ENCODE measurements around the gene MARCHF6. TPM values are rescaled to one million over a fixed set of nuclear protein-coding genes. Genes with fewer than 3 reads are reported as not detected.

Gene MARCHF6
- total and polyA plus RNA-seq, 9 of the 15 experiments (the other 6 are each of a cell fraction or from before 2014, with no cell fraction given): 74.1 to 456 (median 116) TPM

DNA sequence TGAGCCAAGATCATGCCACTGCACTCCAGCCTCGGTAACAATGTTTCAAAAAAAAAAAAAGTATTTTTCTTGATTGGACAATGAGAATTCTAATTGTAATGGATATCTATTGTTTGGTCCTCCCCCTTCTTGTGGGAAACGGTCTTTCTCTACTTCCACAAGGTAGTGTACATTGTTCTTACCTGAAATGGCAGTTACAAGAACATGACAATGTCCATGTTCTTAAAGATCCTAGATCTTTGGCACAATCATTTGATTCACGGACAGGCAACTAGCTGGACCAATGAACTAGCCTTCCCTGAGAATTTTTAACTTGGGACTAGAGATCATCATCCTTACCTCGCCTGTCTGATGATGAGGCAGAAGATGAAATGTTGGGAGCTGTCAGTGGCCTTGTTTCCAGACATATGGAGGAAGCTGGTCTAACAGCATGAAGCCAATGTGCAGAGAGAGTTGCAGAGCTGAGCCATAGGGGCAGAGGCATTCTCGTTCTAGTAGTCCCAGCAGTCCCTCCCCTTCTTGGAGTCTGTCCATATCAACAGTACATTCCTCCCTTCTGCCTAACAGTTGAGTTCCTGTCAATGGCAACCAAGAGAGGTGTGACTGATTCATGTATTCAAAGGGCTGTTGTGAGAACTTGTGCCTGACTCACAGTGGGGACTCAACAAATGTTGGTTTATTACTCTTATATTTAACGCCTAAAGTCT lies 2.1 kb upstream of the MARCHF6 start (continued):
- TF ChIP-seq SMAD2 (IDR thresholded peaks at IDR 0.05; ENCODE audit: low read depth, low read length) (no peak), MAFF (IDR thresholded peaks at IDR 0.05; ENCODE audit: low read length) (no peak), ZNF41 (CRISPR knock-in tag; conservative IDR thresholded peaks at IDR 0.05) (no peak), GABPB1 (CRISPR knock-in tag; IDR thresholded peaks at IDR 0.05) (no peak), HNRNPUL1 (IDR thresholded peaks at IDR 0.05; ENCODE audit: low read length) (no peak), MYNN (IDR thresholded peaks at IDR 0.05) (no peak), MYNN (CRISPR knock-in tag; IDR thresholded peaks at IDR 0.05) (no peak), IRF1 (CRISPR knock-in tag; IDR thresholded peaks at IDR 0.05; ENCODE audit: borderline replicate concordance) (no peak), SAFB (IDR thresholded peaks at IDR 0.05; ENCODE audit: borderline replicate concordance, low read depth, low read length) (no peak), TBL1XR1 (IDR thresholded peaks at IDR 0.05; ENCODE audit: low read length in 2 of 2) (no peak), TAF15 (IDR thresholded peaks at IDR 0.05; ENCODE audit: low read depth, low read length) (no peak), THRA (IDR thresholded peaks at IDR 0.05) (no peak), TCF3 (CRISPR knock-in tag; IDR thresholded peaks at IDR 0.05) (peak; percentile 7; the same call in 1 of the 2 replicates), ZKSCAN1 (IDR thresholded peaks at IDR 0.05; ENCODE audit: low read depth, low read length) (no peak), ERF (CRISPR knock-in tag; IDR thresholded peaks at IDR 0.05) (no peak), ETV6 (IDR thresholded peaks at IDR 0.05; ENCODE audit: borderline replicate concordance in 1 of 2, low read depth in 2 of 2, low read length in 1 of 2) (no peak), ETV6 (CRISPR knock-in tag; IDR thresholded peaks at IDR 0.05; ENCODE audit: borderline replicate concordance) (no peak), CBX8 (IDR thresholded peaks at IDR 0.05; ENCODE audit: borderline replicate concordance, extremely low read depth, low read depth, low read length, poor library complexity, severe bottlenecking) (no peak), ZNF124 (CRISPR knock-in tag; IDR thresholded peaks at IDR 0.05) (no peak), ZNF143 (CRISPR knock-in tag; IDR thresholded peaks at IDR 0.05) (no peak), BMI1 (IDR thresholded peaks at IDR 0.05; ENCODE audit: low read length) (no peak)
- TF ChIP-seq, protein P1, sequence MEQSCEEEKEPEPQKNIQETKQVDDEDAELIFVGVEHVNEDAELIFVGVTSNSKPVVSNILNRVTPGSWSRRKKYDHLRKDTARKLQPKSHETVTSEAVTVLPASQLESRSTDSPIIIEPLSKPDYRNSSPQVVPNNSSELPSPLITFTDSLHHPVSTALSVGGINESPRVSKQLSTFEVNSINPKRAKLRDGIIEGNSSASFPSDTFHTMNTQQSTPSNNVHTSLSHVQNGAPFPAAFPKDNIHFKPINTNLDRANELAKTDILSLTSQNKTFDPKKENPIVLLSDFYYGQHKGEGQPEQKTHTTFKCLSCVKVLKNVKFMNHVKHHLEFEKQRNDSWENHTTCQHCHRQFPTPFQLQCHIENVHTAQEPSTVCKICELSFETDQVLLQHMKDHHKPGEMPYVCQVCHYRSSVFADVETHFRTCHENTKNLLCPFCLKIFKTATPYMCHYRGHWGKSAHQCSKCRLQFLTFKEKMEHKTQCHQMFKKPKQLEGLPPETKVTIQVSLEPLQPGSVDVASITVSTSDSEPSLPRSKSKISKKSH (CRISPR knock-in tag; IDR thresholded peaks at IDR 0.05): no peak
